ENCODE data around the gene KRIT1.
"Not testable (repeated sequence)": the region's sequence is repeated elsewhere in the genome, so short reads cannot be mapped to it uniquely, and the experiment has no call there.

Gene KRIT1

GRCh38 chr7:92246360-92247101, 817 bp upstream of the KRIT1 start:
- DNase-seq: no peak

GRCh38 chr7:92244808-92245486, 767 bp downstream of the KRIT1 start:
- DNase-seq: no peak

- no peak for DNase-seq
These were observed 2.7 kb downstream of the KRIT1 start for GRCh38 chr7:92242972-92243371.

- DNase-seq: no peak
These were observed 15.2 kb downstream of the KRIT1 start for GRCh38 chr7:92230547-92230946.

- DNase-seq: no peak
These were observed 17.0 kb downstream of the KRIT1 start for GRCh38 chr7:92228742-92229141.

GRCh38 chr7:92228100-92228499, 17.6 kb downstream of the KRIT1 start:
- no peak for DNase-seq

GRCh38 chr7:92226981-92227380, 18.7 kb downstream of the KRIT1 start:
- DNase-seq: no peak

- DNase-seq: no peak
These were observed 23.9 kb downstream of the KRIT1 start for GRCh38 chr7:92221766-92222165.

GRCh38 chr7:92206672-92207071, 39.0 kb downstream of the KRIT1 start:
- no peak for DNase-seq

- no peak for DNase-seq
These were observed 39.7 kb downstream of the KRIT1 start for GRCh38 chr7:92205987-92206386.

- no peak for DNase-seq
These were observed 44.9 kb downstream of the KRIT1 start for GRCh38 chr7:92200791-92201190.

GRCh38 chr7:92192326-92192725, 53.4 kb downstream of the KRIT1 start:
- DNase-seq: no peak

GRCh38 chr7:92189246-92189645, 56.5 kb downstream of the KRIT1 start:
- DNase-seq: not testable (repeated sequence)

GRCh38 chr7:92184294-92184693, 61.4 kb downstream of the KRIT1 start:
- not testable (repeated sequence) for DNase-seq

GRCh38 chr7:92178928-92179924, 66.5 kb downstream of the KRIT1 start, which contains the start of gene LRRD1:
TSS of gene LRRD1 (minus strand) at chr7:92179142. CDS start at chr7:92165202, 13,940 bp downstream.
- peak; percentile 88 for DNase-seq

GRCh38 chr7:92177362-92177761, 68.4 kb downstream of the KRIT1 start:
- no peak for DNase-seq

- not testable (repeated sequence) for DNase-seq
These were observed 76.2 kb downstream of the KRIT1 start for GRCh38 chr7:92169529-92169928.

GRCh38 chr7:92161271-92161670, 84.4 kb downstream of the KRIT1 start:
- no peak for DNase-seq

- DNase-seq: no peak
These were observed 86.8 kb downstream of the KRIT1 start for GRCh38 chr7:92158660-92159575.

GRCh38 chr7:92156990-92157389, 88.7 kb downstream of the KRIT1 start:
- DNase-seq: no peak

GRCh38 chr7:92155108-92155739, 90.5 kb downstream of the KRIT1 start:
- no peak for DNase-seq
